ENCODE results near the gene ADAMTS18.

ADAMTS18 gene

GRCh38 chr16:77300256-77300655 lies 134.6 kb downstream of the ADAMTS18 start:
- TF ChIP-seq ZNF155 (tag by site-specific recombination; IDR thresholded peaks at IDR 0.05) (no peak), ZNF169 (tag by site-specific recombination; IDR thresholded peaks at IDR 0.05) (no peak), ZNF366 (tag by site-specific recombination; conservative IDR thresholded peaks at IDR 0.05) (no peak), ZNF660 (tag by site-specific recombination; IDR thresholded peaks at IDR 0.05) (no peak), ZBTB48 (tag by site-specific recombination; IDR thresholded peaks at IDR 0.05) (no peak), ZNF280C (tag by site-specific recombination; IDR thresholded peaks at IDR 0.05) (no peak), HOXA7 (CRISPR knock-in tag; IDR thresholded peaks at IDR 0.05; ENCODE audit: borderline replicate concordance) (no peak), ZNF514 (tag by site-specific recombination; IDR thresholded peaks at IDR 0.05) (no peak), WT1 (tag by site-specific recombination; IDR thresholded peaks at IDR 0.05) (no peak), CTCF (tag by site-specific recombination; IDR thresholded peaks at IDR 0.05) (no peak), ZFHX2 (tag by site-specific recombination; conservative IDR thresholded peaks at IDR 0.05) (no peak), TCF7L2 (IDR thresholded peaks at IDR 0.05; ENCODE audit: borderline replicate concordance, low read depth, low read length) (no peak), ZNF658 (tag by site-specific recombination; IDR thresholded peaks at IDR 0.05) (no peak), ZNF214 (tag by site-specific recombination; IDR thresholded peaks at IDR 0.05; ENCODE audit: borderline replicate concordance) (no peak)
- TF ChIP-seq, protein P1, sequence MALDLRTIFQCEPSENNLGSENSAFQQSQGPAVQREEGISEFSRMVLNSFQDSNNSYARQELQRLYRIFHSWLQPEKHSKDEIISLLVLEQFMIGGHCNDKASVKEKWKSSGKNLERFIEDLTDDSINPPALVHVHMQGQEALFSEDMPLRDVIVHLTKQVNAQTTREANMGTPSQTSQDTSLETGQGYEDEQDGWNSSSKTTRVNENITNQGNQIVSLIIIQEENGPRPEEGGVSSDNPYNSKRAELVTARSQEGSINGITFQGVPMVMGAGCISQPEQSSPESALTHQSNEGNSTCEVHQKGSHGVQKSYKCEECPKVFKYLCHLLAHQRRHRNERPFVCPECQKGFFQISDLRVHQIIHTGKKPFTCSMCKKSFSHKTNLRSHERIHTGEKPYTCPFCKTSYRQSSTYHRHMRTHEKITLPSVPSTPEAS (tag by site-specific recombination; IDR thresholded peaks at IDR 0.05): no peak
- TF ChIP-seq, protein P2, sequence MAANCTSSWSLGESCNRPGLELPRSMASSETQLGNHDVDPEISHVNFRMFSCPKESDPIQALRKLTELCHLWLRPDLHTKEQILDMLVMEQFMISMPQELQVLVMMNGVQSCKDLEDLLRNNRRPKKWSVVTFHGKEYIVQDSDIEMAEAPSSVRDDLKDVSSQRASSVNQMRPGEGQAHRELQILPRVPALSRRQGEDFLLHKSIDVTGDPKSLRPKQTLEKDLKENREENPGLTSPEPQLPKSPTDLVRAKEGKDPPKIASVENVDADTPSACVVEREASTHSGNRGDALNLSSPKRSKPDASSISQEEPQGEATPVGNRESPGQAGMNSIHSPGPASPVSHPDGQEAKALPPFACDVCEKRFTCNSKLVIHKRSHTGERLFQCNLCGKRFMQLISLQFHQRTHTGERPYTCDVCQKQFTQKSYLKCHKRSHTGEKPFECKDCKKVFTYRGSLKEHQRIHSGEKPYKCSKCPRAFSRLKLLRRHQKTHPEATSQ (tag by site-specific recombination; IDR thresholded peaks at IDR 0.05): no peak
- TF ChIP-seq, protein P3, sequence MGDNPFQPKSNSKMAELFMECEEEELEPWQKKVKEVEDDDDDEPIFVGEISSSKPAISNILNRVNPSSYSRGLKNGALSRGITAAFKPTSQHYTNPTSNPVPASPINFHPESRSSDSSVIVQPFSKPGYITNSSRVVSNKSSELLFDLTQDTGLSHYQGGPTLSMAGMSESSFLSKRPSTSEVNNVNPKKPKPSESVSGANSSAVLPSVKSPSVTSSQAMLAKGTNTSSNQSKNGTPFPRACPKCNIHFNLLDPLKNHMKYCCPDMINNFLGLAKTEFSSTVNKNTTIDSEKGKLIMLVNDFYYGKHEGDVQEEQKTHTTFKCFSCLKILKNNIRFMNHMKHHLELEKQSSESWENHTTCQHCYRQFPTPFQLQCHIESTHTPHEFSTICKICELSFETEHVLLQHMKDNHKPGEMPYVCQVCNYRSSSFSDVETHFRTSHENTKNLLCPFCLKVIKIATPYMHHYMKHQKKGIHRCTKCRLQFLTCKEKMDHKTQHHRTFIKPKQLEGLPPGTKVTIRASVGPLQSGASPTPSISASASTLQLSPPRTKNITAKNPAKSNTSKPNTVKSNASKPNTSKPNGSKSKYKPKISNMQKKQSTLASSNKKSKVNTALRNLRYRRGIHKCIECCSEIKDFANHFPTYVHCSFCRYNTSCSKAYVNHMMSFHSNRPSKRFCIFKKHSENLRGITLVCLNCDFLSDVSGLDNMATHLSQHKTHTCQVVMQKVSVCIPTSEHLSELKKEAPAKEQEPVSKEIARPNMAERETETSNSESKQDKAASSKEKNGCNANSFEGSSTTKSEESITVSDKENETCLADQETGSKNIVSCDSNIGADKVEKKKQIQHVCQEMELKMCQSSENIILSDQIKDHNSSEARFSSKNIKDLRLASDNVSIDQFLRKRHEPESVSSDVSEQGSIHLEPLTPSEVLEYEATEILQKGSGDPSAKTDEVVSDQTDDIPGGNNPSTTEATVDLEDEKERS (tag by site-specific recombination; IDR thresholded peaks at IDR 0.05): no peak
- POLR2A ChIA-PET: no interaction called here
- H3K36me3 ChIP-seq (ENCODE audit: control insufficient read depth in 2 of 2, insufficient read depth in 1 of 2, low read length in 2 of 2): no peaks in the 10 kb centered on the region
- H3K4me1 ChIP-seq (ENCODE audit: control insufficient read depth, insufficient read depth, low read length): peaks cover 17% of the 10 kb centered on the region
- H3K9me3 ChIP-seq (ENCODE audit: control insufficient read depth, insufficient read depth, low read depth, low read length): no peaks in the 10 kb centered on the region
- CTCF ChIA-PET: interaction anchor here (0.8 to 1.5 kb wide), 2 partner anchors 284 to 286 kb away, joined by 3 to 6 read pairs; no protein-coding TSS in a partner anchor
- H3K27ac ChIP-seq (ENCODE audit: extremely low read depth, low read depth, low read length): no peak overlapping the region
- no peak overlapping the region for H3K4me3 ChIP-seq (ENCODE audit: low read depth, low read length)

All from HEK293 (cell line).